ENCODE results near the gene OSBPL6.

The OSBPL6 gene

DNA sequence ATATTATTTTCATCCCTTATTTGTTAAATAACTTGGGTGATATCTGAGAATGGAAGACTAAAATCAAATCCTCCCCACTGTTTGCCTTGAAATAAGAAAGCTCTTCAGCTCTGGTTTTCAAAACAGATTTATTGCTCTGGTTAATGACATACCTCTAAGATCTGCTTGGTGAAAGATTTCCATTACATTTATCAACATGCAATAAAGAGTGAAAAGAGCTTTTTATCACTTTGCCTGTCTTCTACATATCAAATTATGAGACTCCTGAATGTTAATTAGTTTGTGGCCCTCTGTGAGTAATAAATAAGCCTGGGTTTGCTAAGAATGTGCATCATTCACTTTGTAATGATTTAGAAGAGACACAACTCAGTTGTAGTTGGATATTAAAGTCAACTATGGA, 140.9 kb downstream of the OSBPL6 start (continued):
- TF ChIP-seq ZNF23 (tag by site-specific recombination; IDR thresholded peaks at IDR 0.05; ENCODE audit: borderline replicate concordance) (no peak), ZNF138 (tag by site-specific recombination; IDR thresholded peaks at IDR 0.05; ENCODE audit: borderline replicate concordance) (no peak), ZNF404 (tag by site-specific recombination; IDR thresholded peaks at IDR 0.05) (no peak), ZNF843 (tag by site-specific recombination; IDR thresholded peaks at IDR 0.05) (peak; percentile 63), SCRT1 (tag by site-specific recombination; IDR thresholded peaks at IDR 0.05; ENCODE audit: borderline replicate concordance) (no peak), SP7 (tag by site-specific recombination; IDR thresholded peaks at IDR 0.05) (peak; percentile 64), ZNF530 (tag by site-specific recombination; IDR thresholded peaks at IDR 0.05; ENCODE audit: low read depth) (no peak), ZNF114 (tag by site-specific recombination; IDR thresholded peaks at IDR 0.05) (no peak), ZNF292 (tag by site-specific recombination; IDR thresholded peaks at IDR 0.05; ENCODE audit: borderline replicate concordance, low read depth) (no peak), WT1 (tag by site-specific recombination; IDR thresholded peaks at IDR 0.05) (peak; percentile 24; the same call in 1 of the 2 replicates), ZNF596 (tag by site-specific recombination; IDR thresholded peaks at IDR 0.05) (no peak), ZNF311 (tag by site-specific recombination; IDR thresholded peaks at IDR 0.05; ENCODE audit: borderline replicate concordance) (no peak), ZBTB20 (tag by site-specific recombination; IDR thresholded peaks at IDR 0.05) (no peak), ZNF561 (tag by site-specific recombination; IDR thresholded peaks at IDR 0.05; ENCODE audit: borderline replicate concordance) (no peak), ZNF621 (tag by site-specific recombination; IDR thresholded peaks at IDR 0.05) (no peak), ZNF155 (tag by site-specific recombination; IDR thresholded peaks at IDR 0.05) (no peak), MEIS1 (CRISPR knock-in tag; IDR thresholded peaks at IDR 0.05; ENCODE audit: borderline replicate concordance) (no peak), ZNF175 (tag by site-specific recombination; IDR thresholded peaks at IDR 0.05) (no peak), ZNF157 (tag by site-specific recombination; IDR thresholded peaks at IDR 0.05) (no peak), ZNF549 (tag by site-specific recombination; IDR thresholded peaks at IDR 0.05) (no peak), TCF7L2 (IDR thresholded peaks at IDR 0.05; ENCODE audit: borderline replicate concordance, low read depth, low read length) (no peak)
- TF ChIP-seq, protein P1, sequence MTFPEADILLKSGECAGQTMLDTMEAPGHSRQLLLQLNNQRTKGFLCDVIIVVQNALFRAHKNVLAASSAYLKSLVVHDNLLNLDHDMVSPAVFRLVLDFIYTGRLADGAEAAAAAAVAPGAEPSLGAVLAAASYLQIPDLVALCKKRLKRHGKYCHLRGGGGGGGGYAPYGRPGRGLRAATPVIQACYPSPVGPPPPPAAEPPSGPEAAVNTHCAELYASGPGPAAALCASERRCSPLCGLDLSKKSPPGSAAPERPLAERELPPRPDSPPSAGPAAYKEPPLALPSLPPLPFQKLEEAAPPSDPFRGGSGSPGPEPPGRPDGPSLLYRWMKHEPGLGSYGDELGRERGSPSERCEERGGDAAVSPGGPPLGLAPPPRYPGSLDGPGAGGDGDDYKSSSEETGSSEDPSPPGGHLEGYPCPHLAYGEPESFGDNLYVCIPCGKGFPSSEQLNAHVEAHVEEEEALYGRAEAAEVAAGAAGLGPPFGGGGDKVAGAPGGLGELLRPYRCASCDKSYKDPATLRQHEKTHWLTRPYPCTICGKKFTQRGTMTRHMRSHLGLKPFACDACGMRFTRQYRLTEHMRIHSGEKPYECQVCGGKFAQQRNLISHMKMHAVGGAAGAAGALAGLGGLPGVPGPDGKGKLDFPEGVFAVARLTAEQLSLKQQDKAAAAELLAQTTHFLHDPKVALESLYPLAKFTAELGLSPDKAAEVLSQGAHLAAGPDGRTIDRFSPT (tag by site-specific recombination; IDR thresholded peaks at IDR 0.05): no peak
- TF ChIP-seq, protein P2, sequence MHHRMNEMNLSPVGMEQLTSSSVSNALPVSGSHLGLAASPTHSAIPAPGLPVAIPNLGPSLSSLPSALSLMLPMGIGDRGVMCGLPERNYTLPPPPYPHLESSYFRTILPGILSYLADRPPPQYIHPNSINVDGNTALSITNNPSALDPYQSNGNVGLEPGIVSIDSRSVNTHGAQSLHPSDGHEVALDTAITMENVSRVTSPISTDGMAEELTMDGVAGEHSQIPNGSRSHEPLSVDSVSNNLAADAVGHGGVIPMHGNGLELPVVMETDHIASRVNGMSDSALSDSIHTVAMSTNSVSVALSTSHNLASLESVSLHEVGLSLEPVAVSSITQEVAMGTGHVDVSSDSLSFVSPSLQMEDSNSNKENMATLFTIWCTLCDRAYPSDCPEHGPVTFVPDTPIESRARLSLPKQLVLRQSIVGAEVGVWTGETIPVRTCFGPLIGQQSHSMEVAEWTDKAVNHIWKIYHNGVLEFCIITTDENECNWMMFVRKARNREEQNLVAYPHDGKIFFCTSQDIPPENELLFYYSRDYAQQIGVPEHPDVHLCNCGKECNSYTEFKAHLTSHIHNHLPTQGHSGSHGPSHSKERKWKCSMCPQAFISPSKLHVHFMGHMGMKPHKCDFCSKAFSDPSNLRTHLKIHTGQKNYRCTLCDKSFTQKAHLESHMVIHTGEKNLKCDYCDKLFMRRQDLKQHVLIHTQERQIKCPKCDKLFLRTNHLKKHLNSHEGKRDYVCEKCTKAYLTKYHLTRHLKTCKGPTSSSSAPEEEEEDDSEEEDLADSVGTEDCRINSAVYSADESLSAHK (tag by site-specific recombination; IDR thresholded peaks at IDR 0.05): 0 out of 2 replicates have a peak, but pooled peaks have one; percentile 28
- TF ChIP-seq, protein P3, sequence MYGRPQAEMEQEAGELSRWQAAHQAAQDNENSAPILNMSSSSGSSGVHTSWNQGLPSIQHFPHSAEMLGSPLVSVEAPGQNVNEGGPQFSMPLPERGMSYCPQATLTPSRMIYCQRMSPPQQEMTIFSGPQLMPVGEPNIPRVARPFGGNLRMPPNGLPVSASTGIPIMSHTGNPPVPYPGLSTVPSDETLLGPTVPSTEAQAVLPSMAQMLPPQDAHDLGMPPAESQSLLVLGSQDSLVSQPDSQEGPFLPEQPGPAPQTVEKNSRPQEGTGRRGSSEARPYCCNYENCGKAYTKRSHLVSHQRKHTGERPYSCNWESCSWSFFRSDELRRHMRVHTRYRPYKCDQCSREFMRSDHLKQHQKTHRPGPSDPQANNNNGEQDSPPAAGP (tag by site-specific recombination; IDR thresholded peaks at IDR 0.05): no peak
- TF ChIP-seq, protein P4, sequence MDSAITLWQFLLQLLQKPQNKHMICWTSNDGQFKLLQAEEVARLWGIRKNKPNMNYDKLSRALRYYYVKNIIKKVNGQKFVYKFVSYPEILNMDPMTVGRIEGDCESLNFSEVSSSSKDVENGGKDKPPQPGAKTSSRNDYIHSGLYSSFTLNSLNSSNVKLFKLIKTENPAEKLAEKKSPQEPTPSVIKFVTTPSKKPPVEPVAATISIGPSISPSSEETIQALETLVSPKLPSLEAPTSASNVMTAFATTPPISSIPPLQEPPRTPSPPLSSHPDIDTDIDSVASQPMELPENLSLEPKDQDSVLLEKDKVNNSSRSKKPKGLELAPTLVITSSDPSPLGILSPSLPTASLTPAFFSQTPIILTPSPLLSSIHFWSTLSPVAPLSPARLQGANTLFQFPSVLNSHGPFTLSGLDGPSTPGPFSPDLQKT (IDR thresholded peaks at IDR 0.05; ENCODE audit: borderline replicate concordance, low read depth, low read length): no peak
- TF ChIP-seq, protein P5, sequence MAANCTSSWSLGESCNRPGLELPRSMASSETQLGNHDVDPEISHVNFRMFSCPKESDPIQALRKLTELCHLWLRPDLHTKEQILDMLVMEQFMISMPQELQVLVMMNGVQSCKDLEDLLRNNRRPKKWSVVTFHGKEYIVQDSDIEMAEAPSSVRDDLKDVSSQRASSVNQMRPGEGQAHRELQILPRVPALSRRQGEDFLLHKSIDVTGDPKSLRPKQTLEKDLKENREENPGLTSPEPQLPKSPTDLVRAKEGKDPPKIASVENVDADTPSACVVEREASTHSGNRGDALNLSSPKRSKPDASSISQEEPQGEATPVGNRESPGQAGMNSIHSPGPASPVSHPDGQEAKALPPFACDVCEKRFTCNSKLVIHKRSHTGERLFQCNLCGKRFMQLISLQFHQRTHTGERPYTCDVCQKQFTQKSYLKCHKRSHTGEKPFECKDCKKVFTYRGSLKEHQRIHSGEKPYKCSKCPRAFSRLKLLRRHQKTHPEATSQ (tag by site-specific recombination; IDR thresholded peaks at IDR 0.05): no peak

Measured in HEK293 (cell line).